Measurements from ENCODE around the gene EEPD1. TPM values are rescaled to one million over a fixed set of nuclear protein-coding genes. Genes with fewer than 3 reads are reported as not detected.

The EEPD1 gene
- total and polyA plus RNA-seq, 12 donors: 6.0 to 29.0 (median 9.4) TPM

DNA sequence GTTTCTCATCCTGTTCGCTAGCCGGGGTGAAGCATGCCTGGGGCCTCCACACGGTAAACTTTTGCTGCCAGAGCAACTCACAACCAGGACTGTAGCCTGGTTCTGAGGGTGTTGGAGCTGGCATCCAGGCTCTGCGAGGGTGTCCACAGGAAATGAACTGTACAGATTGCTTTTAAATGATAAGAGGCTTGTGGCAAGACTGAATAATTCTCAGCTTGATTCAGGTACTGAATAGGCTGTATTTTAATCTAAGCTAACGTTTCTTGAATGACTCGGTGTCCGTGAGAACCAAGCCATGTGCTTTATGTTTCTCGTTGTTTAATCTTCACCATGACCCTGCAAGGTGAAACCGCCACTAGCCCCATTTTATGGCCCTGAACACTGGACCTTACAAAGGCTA lies 49.3 kb downstream of the EEPD1 start:
- H3K27ac ChIP-seq: no peak overlapping the region
- intact Hi-C loops (cut with DNase I): no loop called here
- no peak for TF ChIP-seq POLR2A (IDR thresholded peaks at IDR 0.05)
- TF ChIP-seq, protein P1, sequence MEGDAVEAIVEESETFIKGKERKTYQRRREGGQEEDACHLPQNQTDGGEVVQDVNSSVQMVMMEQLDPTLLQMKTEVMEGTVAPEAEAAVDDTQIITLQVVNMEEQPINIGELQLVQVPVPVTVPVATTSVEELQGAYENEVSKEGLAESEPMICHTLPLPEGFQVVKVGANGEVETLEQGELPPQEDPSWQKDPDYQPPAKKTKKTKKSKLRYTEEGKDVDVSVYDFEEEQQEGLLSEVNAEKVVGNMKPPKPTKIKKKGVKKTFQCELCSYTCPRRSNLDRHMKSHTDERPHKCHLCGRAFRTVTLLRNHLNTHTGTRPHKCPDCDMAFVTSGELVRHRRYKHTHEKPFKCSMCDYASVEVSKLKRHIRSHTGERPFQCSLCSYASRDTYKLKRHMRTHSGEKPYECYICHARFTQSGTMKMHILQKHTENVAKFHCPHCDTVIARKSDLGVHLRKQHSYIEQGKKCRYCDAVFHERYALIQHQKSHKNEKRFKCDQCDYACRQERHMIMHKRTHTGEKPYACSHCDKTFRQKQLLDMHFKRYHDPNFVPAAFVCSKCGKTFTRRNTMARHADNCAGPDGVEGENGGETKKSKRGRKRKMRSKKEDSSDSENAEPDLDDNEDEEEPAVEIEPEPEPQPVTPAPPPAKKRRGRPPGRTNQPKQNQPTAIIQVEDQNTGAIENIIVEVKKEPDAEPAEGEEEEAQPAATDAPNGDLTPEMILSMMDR (IDR thresholded peaks at IDR 0.05): no peak
- DNase-seq: no peak
- 65 to 70% (median 66%) methylated on average over 5 to 9 of the region's 9 CpGs for WGBS, 4 donors
- no peaks in the 10 kb centered on the region for H3K27me3 ChIP-seq
- H3K36me3 ChIP-seq (replicated peaks in 1 of 2): no peaks in the 10 kb centered on the region
- H3K9me3 ChIP-seq (replicated peaks in 1 of 3): no peaks in the 10 kb centered on the region
- no peak overlapping the region for H3K4me3 ChIP-seq
- peaks cover 3 to 26% of the 10 kb centered on the region in 2 donors for H3K4me1 ChIP-seq (replicated peaks in 1 of 2)

DNA sequence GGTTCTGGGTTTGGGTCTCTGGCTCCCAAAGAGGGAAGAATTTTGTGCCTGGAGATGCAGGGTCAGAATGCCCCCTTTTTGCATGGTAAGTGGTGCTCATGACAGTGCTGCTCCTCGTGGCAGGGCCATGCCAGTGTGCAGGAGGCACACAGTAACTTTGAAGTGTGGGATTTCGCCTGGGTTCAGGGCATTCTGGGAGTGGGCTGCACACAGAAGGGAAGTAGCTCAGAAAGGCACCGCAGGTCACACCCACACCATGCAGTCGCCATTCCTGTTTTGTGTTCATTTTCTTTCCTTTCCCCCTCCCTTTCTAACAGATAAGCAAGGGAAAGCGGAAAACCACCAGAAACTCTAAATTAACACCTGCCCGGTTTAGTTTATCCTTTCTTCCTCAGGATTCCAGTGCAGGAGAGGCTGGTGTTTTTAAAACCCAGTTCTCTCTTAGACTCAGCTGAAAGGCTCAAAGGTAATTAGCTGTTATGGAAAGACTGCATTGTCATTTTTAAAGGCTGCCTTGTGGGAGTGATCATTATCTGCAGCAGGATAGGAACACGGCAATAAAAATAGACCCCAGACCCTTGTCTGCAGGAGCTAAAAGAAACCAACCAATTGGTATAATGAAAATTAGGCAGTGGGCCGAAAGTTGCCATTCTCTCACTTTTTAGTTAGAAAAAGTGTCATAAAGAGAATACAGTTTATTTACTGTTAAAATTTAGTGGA lies 50.2 kb downstream of the EEPD1 start:
- H3K4me1 ChIP-seq (replicated peaks in 1 of 2): peaks cover 11 to 34% of the 10 kb centered on the region in 2 donors
- no peak for DNase-seq
- no peak for TF ChIP-seq POLR2A (IDR thresholded peaks at IDR 0.05)
- TF ChIP-seq, protein P1 (IDR thresholded peaks at IDR 0.05): no peak
- H3K9me3 ChIP-seq (replicated peaks in 1 of 3): no peaks in the 10 kb centered on the region
- no peak overlapping the region for H3K27ac ChIP-seq
- no peaks in the 10 kb centered on the region for H3K36me3 ChIP-seq (replicated peaks in 1 of 2)
- intact Hi-C loops (cut with DNase I): no loop called here
- no peaks in the 10 kb centered on the region for H3K27me3 ChIP-seq
- no peak overlapping the region for H3K4me3 ChIP-seq
- 55 to 63% (median 61%) methylated on average over 8 of the region's 8 CpGs for WGBS, 4 donors

DNA sequence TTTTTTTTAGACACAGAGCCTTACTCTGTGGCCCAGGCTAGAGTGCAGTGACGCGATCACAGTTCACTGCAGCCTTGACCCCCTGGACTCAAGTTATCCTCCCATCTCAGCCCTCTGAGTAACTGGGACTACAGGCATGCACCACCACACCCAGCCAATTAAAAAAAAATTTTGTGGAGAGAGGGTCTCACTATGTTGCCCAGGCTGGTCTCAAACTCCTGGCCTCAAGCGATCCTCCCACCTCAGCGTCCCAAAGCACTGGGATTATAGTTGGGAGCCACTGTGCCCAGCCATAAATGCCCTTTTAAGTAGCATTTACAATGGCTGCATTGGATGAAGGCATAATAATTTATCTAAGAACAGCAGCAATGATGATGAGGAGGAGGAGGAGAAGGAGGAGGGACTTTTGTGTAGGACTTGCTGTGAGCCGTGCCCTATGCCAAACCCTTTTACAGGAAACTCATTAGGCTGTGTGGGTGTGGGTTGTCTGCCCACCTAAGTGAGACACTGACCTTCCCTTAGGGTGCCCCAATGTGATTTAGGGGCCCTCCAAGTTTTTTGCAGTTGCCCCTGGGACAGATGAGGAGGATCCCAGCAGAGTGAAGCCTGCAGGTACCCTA lies 51.1 kb downstream of the EEPD1 start:
- intact Hi-C loops (cut with DNase I): no loop called here
- 83 to 84% (median 83%) methylated on average over 5 of the region's 5 CpGs for WGBS, 4 donors

DNA sequence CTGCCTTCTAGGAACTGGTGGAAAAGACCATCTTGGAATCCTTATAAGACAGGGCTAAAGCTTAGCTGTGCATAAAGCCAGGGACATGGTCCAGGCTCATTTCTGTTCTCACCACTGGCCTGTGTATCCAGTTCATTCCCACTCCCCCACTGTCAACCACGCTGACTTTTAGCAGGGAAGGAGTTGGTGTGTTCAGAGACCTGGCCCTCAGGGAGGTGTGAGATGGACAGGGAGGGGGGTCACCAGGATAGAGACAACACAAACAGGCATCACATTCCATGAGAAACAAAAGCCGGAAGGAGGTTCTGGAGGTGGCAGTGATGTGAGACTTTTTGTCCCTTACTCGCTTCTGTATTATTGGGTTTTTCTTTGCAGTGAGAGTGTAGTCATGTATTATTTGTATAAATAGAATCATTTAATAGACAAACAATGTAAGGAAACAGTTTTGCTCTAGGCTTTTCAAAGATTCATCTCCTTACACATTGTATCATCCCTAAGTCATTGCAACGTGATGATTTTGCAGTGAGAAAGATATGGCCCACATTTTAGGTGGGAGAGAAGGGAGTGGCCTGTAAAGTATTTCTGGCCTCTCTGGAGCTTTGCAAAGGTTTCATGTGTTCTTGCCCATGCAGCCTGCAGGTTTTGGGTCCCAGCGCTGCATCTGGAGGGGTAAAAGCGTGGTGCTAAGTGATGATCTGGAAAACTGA lies 52.0 kb downstream of the EEPD1 start:
- H3K4me3 ChIP-seq: no peak overlapping the region
- no peaks in the 10 kb centered on the region for H3K36me3 ChIP-seq (replicated peaks in 1 of 2)
- H3K4me1 ChIP-seq (replicated peaks in 1 of 2): peaks cover 14 to 45% of the 10 kb centered on the region in 2 donors
- WGBS, 4 donors: 87 to 95% (median 90%) methylated on average over 6 of the region's 6 CpGs
- intact Hi-C loops (cut with DNase I): no loop called here
- no peak for DNase-seq
- no peaks in the 10 kb centered on the region for H3K9me3 ChIP-seq (replicated peaks in 1 of 3)
- TF ChIP-seq, protein P1 (IDR thresholded peaks at IDR 0.05): no peak
- no peak for TF ChIP-seq POLR2A (IDR thresholded peaks at IDR 0.05)
- H3K27ac ChIP-seq: no peak overlapping the region
- H3K27me3 ChIP-seq: no peaks in the 10 kb centered on the region

More for the DNA sequence above, 51.1 kb downstream of the EEPD1 start:
- Histone ChIP-seq H3K36me3 (replicated peaks in 1 of 2) (no peaks in the 10 kb centered on the region), H3K4me3 (no peak overlapping the region), H3K4me1 (replicated peaks in 1 of 2) (peaks cover 14 to 43% of the 10 kb centered on the region in 2 donors), H3K27ac (no peak overlapping the region), H3K9me3 (replicated peaks in 1 of 3) (no peaks in the 10 kb centered on the region), H3K27me3 (no peaks in the 10 kb centered on the region)
- DNase-seq: peak in 1 of 7 donors; percentile 34
- no peak for TF ChIP-seq POLR2A (IDR thresholded peaks at IDR 0.05)
- TF ChIP-seq, protein P1 (IDR thresholded peaks at IDR 0.05): no peak
